Osteocyte (in vitro differentiated cells): Measurements from ENCODE around the gene CGA. TPM values are rescaled to one million over a fixed set of nuclear protein-coding genes. Genes with fewer than 3 reads are reported as not detected.

Source experiments
- DNase-seq: peaks from one replicate; pipeline ENCODE4 v3.0.0; 2021; ENCODE audit warnings: mixed read lengths; ENCODE audit not compliant: unreplicated experiment; ENCODE audit errors: extremely low spot score
- H3K27ac Mint-ChIP-seq: one replicate; pipeline ENCODE4 v1.8.0; 2021; ENCODE audit warnings: mild to moderate bottlenecking, mixed read lengths; ENCODE audit not compliant: unreplicated experiment
- H3K27me3 Mint-ChIP-seq: one replicate; pipeline ENCODE4 v1.8.0; 2021; ENCODE audit warnings: mixed read lengths; ENCODE audit not compliant: unreplicated experiment
- H3K36me3 Mint-ChIP-seq: one replicate; pipeline ENCODE4 v1.8.0; 2021; ENCODE audit warnings: mixed read lengths; ENCODE audit not compliant: unreplicated experiment
- H3K4me1 Mint-ChIP-seq: one replicate; pipeline ENCODE4 v1.8.0; 2021; ENCODE audit warnings: mixed read lengths; ENCODE audit not compliant: unreplicated experiment
- H3K4me3 Mint-ChIP-seq: one replicate; pipeline ENCODE4 v1.8.0; 2021; ENCODE audit warnings: mild to moderate bottlenecking, moderate library complexity, mixed read lengths; ENCODE audit not compliant: unreplicated experiment
- H3K9me3 Mint-ChIP-seq: one replicate; pipeline ENCODE4 v1.8.0; 2021; ENCODE audit warnings: mixed read lengths; ENCODE audit not compliant: unreplicated experiment
- CTCF ChIP-seq: fragments of 200-600 bp; sonication (generic); IDR thresholded peaks from 2 replicates; pipeline ENCODE4 v1.5.0; 2021; ENCODE audit warnings: antibody characterized with exemption, mild to moderate bottlenecking, moderate library complexity
- total RNA-seq: library from RNA; stranded (reverse); gene quantifications from 2 replicates; pipeline ENCODE4 v1.2.1, GENCODE V29; 2021

Gene CGA
- total RNA-seq, 1 donor from 2014 or later, result not detected

- no peaks in the 10 kb centered on the region for H3K9me3 Mint-ChIP-seq
- H3K4me3 Mint-ChIP-seq, result no peak overlapping the region
- H3K36me3 Mint-ChIP-seq, result no peaks in the 10 kb centered on the region
- no peak overlapping the region for H3K27ac Mint-ChIP-seq
- DNase-seq, result no peak
- TF ChIP-seq CTCF, result no peak
- H3K4me1 Mint-ChIP-seq, result no peaks in the 10 kb centered on the region
- peaks cover 23% of the 10 kb centered on the region for H3K27me3 Mint-ChIP-seq
These were observed 40.6 kb downstream of the CGA start for GRCh38 chr6:87054143-87054833.

- no peaks in the 10 kb centered on the region for H3K9me3 Mint-ChIP-seq
- DNase-seq, result no peak
- peaks cover 30% of the 10 kb centered on the region for H3K27me3 Mint-ChIP-seq
- no peaks in the 10 kb centered on the region for H3K36me3 Mint-ChIP-seq
- no peak overlapping the region for H3K4me3 Mint-ChIP-seq
- no peaks in the 10 kb centered on the region for H3K4me1 Mint-ChIP-seq
- no peak overlapping the region for H3K27ac Mint-ChIP-seq
- no peak for TF ChIP-seq CTCF
These were observed 41.6 kb downstream of the CGA start for GRCh38 chr6:87053312-87053711.

- H3K27me3 Mint-ChIP-seq, result peaks cover 20% of the 10 kb centered on the region
- DNase-seq, result no peak
- no peaks in the 10 kb centered on the region for H3K9me3 Mint-ChIP-seq
- no peak overlapping the region for H3K27ac Mint-ChIP-seq
- TF ChIP-seq CTCF, result no peak
- H3K4me3 Mint-ChIP-seq, result no peak overlapping the region
- H3K4me1 Mint-ChIP-seq, result no peaks in the 10 kb centered on the region
- no peaks in the 10 kb centered on the region for H3K36me3 Mint-ChIP-seq
These were observed 45.1 kb downstream of the CGA start for GRCh38 chr6:87049779-87050178.

GRCh38 chr6:87045521-87046075 lies 49.3 kb downstream of the CGA start:
- TF ChIP-seq CTCF, result no peak
- DNase-seq, result no peak
- no peak overlapping the region for H3K4me3 Mint-ChIP-seq
- no peaks in the 10 kb centered on the region for H3K36me3 Mint-ChIP-seq
- no peaks in the 10 kb centered on the region for H3K4me1 Mint-ChIP-seq
- no peak overlapping the region for H3K27ac Mint-ChIP-seq
- peaks cover 14% of the 10 kb centered on the region for H3K27me3 Mint-ChIP-seq
- H3K9me3 Mint-ChIP-seq, result no peaks in the 10 kb centered on the region

- Mint-ChIP-seq H3K9me3 (no peaks in the 10 kb centered on the region), H3K27ac (no peak overlapping the region), H3K4me1 (no peaks in the 10 kb centered on the region), H3K27me3 (peaks cover 5% of the 10 kb centered on the region), H3K36me3 (no peaks in the 10 kb centered on the region), H3K4me3 (no peak overlapping the region)
- DNase-seq, result no peak
- TF ChIP-seq CTCF, result no peak
These were observed 54.2 kb downstream of the CGA start for GRCh38 chr6:87040729-87041128.

Other genes with a start within 250 kb of the CGA start
- gene HTR1E, start 157.6 kb downstream of the CGA start, total RNA-seq, result not detected in 2 replicates
- 37.2 and 38.8 TPM in 2 replicates for gene ZNF292, start 60.5 kb upstream of the CGA start, total RNA-seq
- 8.7 and 12.1 TPM in 2 replicates for gene SMIM8, start 227.5 kb upstream of the CGA start, total RNA-seq
- gene GJB7, start 234.2 kb upstream of the CGA start, total RNA-seq, result 0.21 TPM in 1 of 2 replicates, not detected in the other
- 3.8 and 5.1 TPM in 2 replicates for gene C6orf163, start 249.7 kb upstream of the CGA start, total RNA-seq